ENCODE data around the gene CYS1.

- TF ChIP-seq POLR2A (IDR thresholded peaks at IDR 0.05) (no peak), POLR2AphosphoS5 (IDR thresholded peaks at IDR 0.05; ENCODE audit: insufficient read depth in 1 of 2, low read depth in 1 of 2) (no peak)
- TF ChIP-seq, protein P1, sequence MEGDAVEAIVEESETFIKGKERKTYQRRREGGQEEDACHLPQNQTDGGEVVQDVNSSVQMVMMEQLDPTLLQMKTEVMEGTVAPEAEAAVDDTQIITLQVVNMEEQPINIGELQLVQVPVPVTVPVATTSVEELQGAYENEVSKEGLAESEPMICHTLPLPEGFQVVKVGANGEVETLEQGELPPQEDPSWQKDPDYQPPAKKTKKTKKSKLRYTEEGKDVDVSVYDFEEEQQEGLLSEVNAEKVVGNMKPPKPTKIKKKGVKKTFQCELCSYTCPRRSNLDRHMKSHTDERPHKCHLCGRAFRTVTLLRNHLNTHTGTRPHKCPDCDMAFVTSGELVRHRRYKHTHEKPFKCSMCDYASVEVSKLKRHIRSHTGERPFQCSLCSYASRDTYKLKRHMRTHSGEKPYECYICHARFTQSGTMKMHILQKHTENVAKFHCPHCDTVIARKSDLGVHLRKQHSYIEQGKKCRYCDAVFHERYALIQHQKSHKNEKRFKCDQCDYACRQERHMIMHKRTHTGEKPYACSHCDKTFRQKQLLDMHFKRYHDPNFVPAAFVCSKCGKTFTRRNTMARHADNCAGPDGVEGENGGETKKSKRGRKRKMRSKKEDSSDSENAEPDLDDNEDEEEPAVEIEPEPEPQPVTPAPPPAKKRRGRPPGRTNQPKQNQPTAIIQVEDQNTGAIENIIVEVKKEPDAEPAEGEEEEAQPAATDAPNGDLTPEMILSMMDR (IDR thresholded peaks at IDR 0.05) = no peak
These were observed 3.7 kb downstream of the CYS1 start for GRCh38 chr2:10076511-10076910.
